ENCODE results near the gene RALGAPB.

RALGAPB gene

GRCh38 chr20:38599410-38599882 lies 126.8 kb downstream of the RALGAPB start:
- Histone ChIP-seq H3K36me3 (ENCODE audit: insufficient read depth, low read length) (no peaks in the 10 kb centered on the region), H3K27ac (ENCODE audit: low read length) (no peak overlapping the region), H3K4me3 (ENCODE audit: low read depth in 1 of 2, low read length in 2 of 2) (no peak overlapping the region), H2AFZ (ENCODE audit: low read depth, low read length) (no peak overlapping the region), H4K20me1 (ENCODE audit: insufficient read depth, low read length) (no peaks in the 10 kb centered on the region), H3K27me3 (ENCODE audit: insufficient read depth, low read length, poor library complexity) (peaks cover 8% of the 10 kb centered on the region), H3K79me2 (ENCODE audit: insufficient read depth, low read length) (no peaks in the 10 kb centered on the region), H3K4me1 (ENCODE audit: insufficient read depth, low read length) (no peaks in the 10 kb centered on the region), H3K9ac (ENCODE audit: low read depth, low read length) (no peak overlapping the region), H3K9me3 (ENCODE audit: insufficient read depth, low read length, severe bottlenecking) (no peaks in the 10 kb centered on the region), H3K4me2 (ENCODE audit: insufficient read depth, low read length) (no peak overlapping the region)
- TF ChIP-seq EZH2 (IDR thresholded peaks at IDR 0.05; ENCODE audit: borderline replicate concordance, low read depth, low read length, severe bottlenecking) (no peak), CTCF (IDR thresholded peaks at IDR 0.05; ENCODE audit: borderline replicate concordance, extremely low read depth, low read length, poor library complexity, severe bottlenecking) (no peak)
- DNase-seq (no peak), ATAC-seq (ENCODE audit: insufficient read depth, low read depth) (no peak)

GRCh38 chr20:38600057-38600456 lies 127.4 kb downstream of the RALGAPB start:
- peaks cover 9% of the 10 kb centered on the region for H3K27me3 ChIP-seq (ENCODE audit: insufficient read depth, low read length, poor library complexity)
- ATAC-seq (ENCODE audit: insufficient read depth, low read depth) (no peak), DNase-seq (no peak)
- no peak overlapping the region for H3K9ac ChIP-seq (ENCODE audit: low read depth, low read length)
- H3K36me3 ChIP-seq (ENCODE audit: insufficient read depth, low read length), result no peaks in the 10 kb centered on the region
- H3K4me1 ChIP-seq (ENCODE audit: insufficient read depth, low read length), result no peaks in the 10 kb centered on the region
- H3K4me3 ChIP-seq (ENCODE audit: low read depth in 1 of 2, low read length in 2 of 2), result no peak overlapping the region
- H2AFZ ChIP-seq (ENCODE audit: low read depth, low read length), result no peak overlapping the region
- H3K79me2 ChIP-seq (ENCODE audit: insufficient read depth, low read length), result no peaks in the 10 kb centered on the region
- H3K4me2 ChIP-seq (ENCODE audit: insufficient read depth, low read length), result no peak overlapping the region
- H4K20me1 ChIP-seq (ENCODE audit: insufficient read depth, low read length), result no peaks in the 10 kb centered on the region
- H3K27ac ChIP-seq (ENCODE audit: low read length), result no peak overlapping the region
- TF ChIP-seq EZH2 (IDR thresholded peaks at IDR 0.05; ENCODE audit: borderline replicate concordance, low read depth, low read length, severe bottlenecking), result no peak
- TF ChIP-seq CTCF (IDR thresholded peaks at IDR 0.05; ENCODE audit: borderline replicate concordance, extremely low read depth, low read length, poor library complexity, severe bottlenecking), result no peak
- no peaks in the 10 kb centered on the region for H3K9me3 ChIP-seq (ENCODE audit: insufficient read depth, low read length, severe bottlenecking)

- Histone ChIP-seq H3K4me2 (ENCODE audit: insufficient read depth, low read length) (no peak within 1 kb of the TSS), H3K36me3 (ENCODE audit: insufficient read depth, low read length) (no peaks in the 10 kb centered on the region), H3K4me1 (ENCODE audit: insufficient read depth, low read length) (no peaks in the 10 kb centered on the region), H3K4me3 (ENCODE audit: low read depth in 1 of 2, low read length in 2 of 2) (no peak within 1 kb of the TSS), H3K9me3 (ENCODE audit: insufficient read depth, low read length, severe bottlenecking) (no peaks in the 10 kb centered on the region), H3K79me2 (ENCODE audit: insufficient read depth, low read length) (no peaks in the 10 kb centered on the region), H4K20me1 (ENCODE audit: insufficient read depth, low read length) (no peaks in the 10 kb centered on the region), H2AFZ (ENCODE audit: low read depth, low read length) (no peak within 1 kb of the TSS), H3K27me3 (ENCODE audit: insufficient read depth, low read length, poor library complexity) (peaks cover 12% of the 10 kb centered on the region), H3K27ac (ENCODE audit: low read length) (no peak within 1 kb of the TSS), H3K9ac (ENCODE audit: low read depth, low read length) (no peak within 1 kb of the TSS)
- TF ChIP-seq EZH2 (IDR thresholded peaks at IDR 0.05; ENCODE audit: borderline replicate concordance, low read depth, low read length, severe bottlenecking) (no peak), CTCF (IDR thresholded peaks at IDR 0.05; ENCODE audit: borderline replicate concordance, extremely low read depth, low read length, poor library complexity, severe bottlenecking) (no peak)
- ATAC-seq (ENCODE audit: insufficient read depth, low read depth), result no peak; the same call in 2 of the 3 replicates
- no peak for DNase-seq
These were observed 128.9 kb downstream of the RALGAPB start, which contains the start of gene ARHGAP40 for GRCh38 chr20:38601216-38602184. Gene ARHGAP40, plus strand, starts transcription at chr20:38601809.

Measured in DND-41 (cell line).